ENCODE data around the gene C1orf198.

C1orf198 gene

GRCh38 chr1:230809256-230809990 lies 58.9 kb downstream of the C1orf198 start:
- no peak for DNase-seq (ENCODE audit: low read depth in 2 of 2)

GRCh38 chr1:230808281-230808872 lies 59.9 kb downstream of the C1orf198 start:
- DNase-seq (ENCODE audit: low read depth in 2 of 2) = no peak

- no peak for DNase-seq (ENCODE audit: low read depth in 2 of 2)
Measured at GRCh38 chr1:230807561-230808280, 60.6 kb downstream of the C1orf198 start.

- no peak for DNase-seq (ENCODE audit: low read depth in 2 of 2)
Measured at GRCh38 chr1:230807029-230807428, 61.3 kb downstream of the C1orf198 start.

- no peak for DNase-seq (ENCODE audit: low read depth in 2 of 2)
Measured at GRCh38 chr1:230806552-230806951, 61.8 kb downstream of the C1orf198 start.

GRCh38 chr1:230804396-230804795 lies 63.9 kb downstream of the C1orf198 start:
- no peak for DNase-seq (ENCODE audit: low read depth in 2 of 2)

- DNase-seq (ENCODE audit: low read depth in 2 of 2) = no peak
Measured at GRCh38 chr1:230800891-230801840, 67.2 kb downstream of the C1orf198 start.

- no peak for DNase-seq (ENCODE audit: low read depth in 2 of 2)
Measured at GRCh38 chr1:230798491-230798890, 69.8 kb downstream of the C1orf198 start.

GRCh38 chr1:230797942-230798365 lies 70.4 kb downstream of the C1orf198 start:
- no peak for DNase-seq (ENCODE audit: low read depth in 2 of 2)

- DNase-seq (ENCODE audit: low read depth in 2 of 2) = no peak
Measured at GRCh38 chr1:230797376-230797920, 70.9 kb downstream of the C1orf198 start.

- DNase-seq (ENCODE audit: low read depth in 2 of 2) = no peak
Measured at GRCh38 chr1:230796626-230797025, 71.7 kb downstream of the C1orf198 start.

- DNase-seq (ENCODE audit: low read depth in 2 of 2) = no peak
Measured at GRCh38 chr1:230794871-230795605, 73.3 kb downstream of the C1orf198 start.

- DNase-seq (ENCODE audit: low read depth in 2 of 2) = no peak
Measured at GRCh38 chr1:230794431-230794830, 73.9 kb downstream of the C1orf198 start.

GRCh38 chr1:230793463-230793745 lies 74.9 kb downstream of the C1orf198 start:
- no peak for DNase-seq (ENCODE audit: low read depth in 2 of 2)

GRCh38 chr1:230792691-230793462 lies 75.4 kb downstream of the C1orf198 start:
- DNase-seq (ENCODE audit: low read depth in 2 of 2) = no peak

- no peak for DNase-seq (ENCODE audit: low read depth in 2 of 2)
Measured at GRCh38 chr1:230791986-230792564, 76.2 kb downstream of the C1orf198 start.

- DNase-seq (ENCODE audit: low read depth in 2 of 2) = no peak
Measured at GRCh38 chr1:230790026-230790425, 78.3 kb downstream of the C1orf198 start.

GRCh38 chr1:230788561-230789275 lies 79.6 kb downstream of the C1orf198 start:
- no peak for DNase-seq (ENCODE audit: low read depth in 2 of 2)

- no peak for DNase-seq (ENCODE audit: low read depth in 2 of 2)
Measured at GRCh38 chr1:230787471-230787870, 80.8 kb downstream of the C1orf198 start.

Data from stimulated activated CD8-positive, alpha-beta memory T cell treated with anti-CD3 and anti-CD28 coated beads, Interleukin-2, amount 100 ng/mL, for 48 hours (primary cell).